ENCODE results near the gene DHRS7B.

- TF ChIP-seq, protein P1, sequence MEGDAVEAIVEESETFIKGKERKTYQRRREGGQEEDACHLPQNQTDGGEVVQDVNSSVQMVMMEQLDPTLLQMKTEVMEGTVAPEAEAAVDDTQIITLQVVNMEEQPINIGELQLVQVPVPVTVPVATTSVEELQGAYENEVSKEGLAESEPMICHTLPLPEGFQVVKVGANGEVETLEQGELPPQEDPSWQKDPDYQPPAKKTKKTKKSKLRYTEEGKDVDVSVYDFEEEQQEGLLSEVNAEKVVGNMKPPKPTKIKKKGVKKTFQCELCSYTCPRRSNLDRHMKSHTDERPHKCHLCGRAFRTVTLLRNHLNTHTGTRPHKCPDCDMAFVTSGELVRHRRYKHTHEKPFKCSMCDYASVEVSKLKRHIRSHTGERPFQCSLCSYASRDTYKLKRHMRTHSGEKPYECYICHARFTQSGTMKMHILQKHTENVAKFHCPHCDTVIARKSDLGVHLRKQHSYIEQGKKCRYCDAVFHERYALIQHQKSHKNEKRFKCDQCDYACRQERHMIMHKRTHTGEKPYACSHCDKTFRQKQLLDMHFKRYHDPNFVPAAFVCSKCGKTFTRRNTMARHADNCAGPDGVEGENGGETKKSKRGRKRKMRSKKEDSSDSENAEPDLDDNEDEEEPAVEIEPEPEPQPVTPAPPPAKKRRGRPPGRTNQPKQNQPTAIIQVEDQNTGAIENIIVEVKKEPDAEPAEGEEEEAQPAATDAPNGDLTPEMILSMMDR (IDR thresholded peaks at IDR 0.05) = no peak
- TF ChIP-seq, protein P2, sequence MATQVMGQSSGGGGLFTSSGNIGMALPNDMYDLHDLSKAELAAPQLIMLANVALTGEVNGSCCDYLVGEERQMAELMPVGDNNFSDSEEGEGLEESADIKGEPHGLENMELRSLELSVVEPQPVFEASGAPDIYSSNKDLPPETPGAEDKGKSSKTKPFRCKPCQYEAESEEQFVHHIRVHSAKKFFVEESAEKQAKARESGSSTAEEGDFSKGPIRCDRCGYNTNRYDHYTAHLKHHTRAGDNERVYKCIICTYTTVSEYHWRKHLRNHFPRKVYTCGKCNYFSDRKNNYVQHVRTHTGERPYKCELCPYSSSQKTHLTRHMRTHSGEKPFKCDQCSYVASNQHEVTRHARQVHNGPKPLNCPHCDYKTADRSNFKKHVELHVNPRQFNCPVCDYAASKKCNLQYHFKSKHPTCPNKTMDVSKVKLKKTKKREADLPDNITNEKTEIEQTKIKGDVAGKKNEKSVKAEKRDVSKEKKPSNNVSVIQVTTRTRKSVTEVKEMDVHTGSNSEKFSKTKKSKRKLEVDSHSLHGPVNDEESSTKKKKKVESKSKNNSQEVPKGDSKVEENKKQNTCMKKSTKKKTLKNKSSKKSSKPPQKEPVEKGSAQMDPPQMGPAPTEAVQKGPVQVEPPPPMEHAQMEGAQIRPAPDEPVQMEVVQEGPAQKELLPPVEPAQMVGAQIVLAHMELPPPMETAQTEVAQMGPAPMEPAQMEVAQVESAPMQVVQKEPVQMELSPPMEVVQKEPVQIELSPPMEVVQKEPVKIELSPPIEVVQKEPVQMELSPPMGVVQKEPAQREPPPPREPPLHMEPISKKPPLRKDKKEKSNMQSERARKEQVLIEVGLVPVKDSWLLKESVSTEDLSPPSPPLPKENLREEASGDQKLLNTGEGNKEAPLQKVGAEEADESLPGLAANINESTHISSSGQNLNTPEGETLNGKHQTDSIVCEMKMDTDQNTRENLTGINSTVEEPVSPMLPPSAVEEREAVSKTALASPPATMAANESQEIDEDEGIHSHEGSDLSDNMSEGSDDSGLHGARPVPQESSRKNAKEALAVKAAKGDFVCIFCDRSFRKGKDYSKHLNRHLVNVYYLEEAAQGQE (IDR thresholded peaks at IDR 0.05; ENCODE audit: insufficient read depth in 1 of 2, low read depth in 2 of 2, low read length in 1 of 2) = no peak
- no peak for TF ChIP-seq SIN3A (IDR thresholded peaks at IDR 0.05; ENCODE audit: borderline replicate concordance, insufficient read depth, low read depth, low read length)
These were observed 47.4 kb downstream of the DHRS7B start for GRCh38 chr17:21174186-21174585.

All from Panc1 (cell line).